ENCODE data around the gene GJD3. TPM values are rescaled to one million over a fixed set of nuclear protein-coding genes. Genes with fewer than 3 reads are reported as not detected.

GJD3 gene
- total and polyA plus RNA-seq, 8 donors = 0.55 to 1.2 TPM; not detected in 6

DNA sequence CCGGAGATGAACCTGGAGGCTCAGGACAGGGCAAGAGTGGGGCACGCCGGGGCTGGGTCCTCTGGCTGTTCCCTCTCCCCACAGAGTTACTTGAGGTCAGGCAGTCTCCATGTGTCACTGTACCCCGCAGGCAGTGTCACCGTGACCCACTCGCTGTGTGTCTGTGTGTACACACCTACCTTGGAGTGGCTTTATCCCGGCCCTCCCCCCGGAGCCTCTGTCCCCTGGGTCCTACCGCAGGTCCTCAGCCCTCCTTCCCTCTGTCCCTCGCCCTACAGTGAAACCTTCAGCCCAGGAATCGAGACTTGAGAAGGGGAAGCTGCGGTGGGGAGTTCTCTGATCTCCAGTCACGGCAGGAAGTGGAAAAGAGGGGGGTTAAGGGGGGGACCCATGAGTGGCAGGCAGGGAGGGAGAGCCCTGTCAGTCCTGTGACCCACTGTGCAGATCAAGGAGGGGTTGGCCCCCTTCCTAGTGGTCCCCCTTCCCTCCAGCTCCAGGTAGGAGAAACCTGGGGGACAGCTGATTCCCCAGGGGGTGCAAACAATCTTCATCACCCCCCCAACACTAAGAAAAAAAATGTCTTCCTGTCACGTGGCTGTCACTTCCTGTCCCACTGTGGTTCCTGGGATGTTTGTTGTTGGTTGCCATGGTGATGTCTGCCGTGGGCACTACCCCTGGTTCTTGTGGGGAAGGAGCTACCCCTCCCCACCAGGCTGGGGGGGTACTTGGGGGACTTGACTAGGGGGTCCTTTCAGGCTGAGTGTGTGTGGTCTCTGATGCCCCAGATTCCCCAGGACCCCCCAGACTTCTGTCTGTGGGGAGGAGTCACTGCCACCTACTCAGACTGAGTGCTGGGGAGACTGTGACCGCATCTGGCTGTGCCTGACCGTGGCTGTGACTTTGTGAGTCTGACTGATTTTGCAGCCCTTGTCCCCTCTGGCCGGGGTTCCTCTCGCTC lies 41.9 kb downstream of the GJD3 start:
- TF ChIP-seq EP300 (IDR thresholded peaks at IDR 0.05) = peak; percentile 5
- TF ChIP-seq POLR2A (IDR thresholded peaks at IDR 0.05) = no peak
- peak in 2 of 3 donors; percentile 46 to 51 for TF ChIP-seq POLR2AphosphoS5 (IDR thresholded peaks at IDR 0.05)
- intact Hi-C loops (cut with DNase I; ENCODE audit: low total_unique reads) = no loop called here
- Histone ChIP-seq H3K4me3 (peak overlapping the region; percentile 34 to 96 (median 87)), H3K27ac (peak overlapping the region; percentile 70 to 98 (median 93)), H3K27me3 (no peaks in the 10 kb centered on the region), H3K36me3 (no peaks in the 10 kb centered on the region), H3K4me1 (peaks cover 93 to 96% (median 94%) of the 10 kb centered on the region in 4 donors), H3K9me3 (no peaks in the 10 kb centered on the region)
- DNase-seq = peak; percentile 70 to 94
- WGBS, 5 donors = 12 to 25% (median 15%) methylated on average over 19 of the region's 19 CpGs

DNA sequence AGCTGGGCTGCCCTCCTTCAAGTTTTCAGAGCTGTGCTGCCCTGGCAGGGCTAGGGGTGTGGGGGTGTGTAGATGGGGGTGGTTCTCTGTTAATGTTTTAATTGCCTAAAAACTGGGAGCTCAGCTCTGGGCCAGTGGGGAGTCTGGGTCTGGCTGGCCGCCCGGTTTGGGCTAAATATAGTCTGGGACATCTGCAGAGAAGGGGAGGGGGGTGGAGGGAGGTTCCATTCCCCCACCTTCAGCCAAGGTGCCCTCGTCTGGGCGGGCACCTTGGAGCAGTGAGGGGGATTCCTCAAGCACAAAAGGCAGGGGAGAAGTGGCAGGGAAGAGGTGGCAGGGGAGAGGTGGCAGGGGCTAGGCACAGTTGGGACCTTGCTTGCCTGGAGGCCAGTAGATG lies 42.6 kb downstream of the GJD3 start:
- TF ChIP-seq POLR2A (IDR thresholded peaks at IDR 0.05) (no peak), EP300 (IDR thresholded peaks at IDR 0.05) (no peak), POLR2AphosphoS5 (IDR thresholded peaks at IDR 0.05) (no peak)
- TF ChIP-seq, protein P1, sequence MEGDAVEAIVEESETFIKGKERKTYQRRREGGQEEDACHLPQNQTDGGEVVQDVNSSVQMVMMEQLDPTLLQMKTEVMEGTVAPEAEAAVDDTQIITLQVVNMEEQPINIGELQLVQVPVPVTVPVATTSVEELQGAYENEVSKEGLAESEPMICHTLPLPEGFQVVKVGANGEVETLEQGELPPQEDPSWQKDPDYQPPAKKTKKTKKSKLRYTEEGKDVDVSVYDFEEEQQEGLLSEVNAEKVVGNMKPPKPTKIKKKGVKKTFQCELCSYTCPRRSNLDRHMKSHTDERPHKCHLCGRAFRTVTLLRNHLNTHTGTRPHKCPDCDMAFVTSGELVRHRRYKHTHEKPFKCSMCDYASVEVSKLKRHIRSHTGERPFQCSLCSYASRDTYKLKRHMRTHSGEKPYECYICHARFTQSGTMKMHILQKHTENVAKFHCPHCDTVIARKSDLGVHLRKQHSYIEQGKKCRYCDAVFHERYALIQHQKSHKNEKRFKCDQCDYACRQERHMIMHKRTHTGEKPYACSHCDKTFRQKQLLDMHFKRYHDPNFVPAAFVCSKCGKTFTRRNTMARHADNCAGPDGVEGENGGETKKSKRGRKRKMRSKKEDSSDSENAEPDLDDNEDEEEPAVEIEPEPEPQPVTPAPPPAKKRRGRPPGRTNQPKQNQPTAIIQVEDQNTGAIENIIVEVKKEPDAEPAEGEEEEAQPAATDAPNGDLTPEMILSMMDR (IDR thresholded peaks at IDR 0.05) = no peak
- intact Hi-C loops (cut with DNase I; ENCODE audit: low total_unique reads) = no loop called here
- Histone ChIP-seq H3K27me3 (no peaks in the 10 kb centered on the region), H3K9me3 (no peaks in the 10 kb centered on the region), H3K4me1 (peaks cover 93 to 96% (median 94%) of the 10 kb centered on the region in 4 donors), H3K27ac (peak overlapping the region; percentile 70 to 98 (median 93)), H3K36me3 (no peaks in the 10 kb centered on the region), H3K4me3 (peak overlapping the region; percentile 34 to 96 (median 87))
- WGBS, 5 donors = 1 to 10% (median 5%) methylated on average over 4 of the region's 4 CpGs
- peak; percentile 68 to 70 for DNase-seq

DNA sequence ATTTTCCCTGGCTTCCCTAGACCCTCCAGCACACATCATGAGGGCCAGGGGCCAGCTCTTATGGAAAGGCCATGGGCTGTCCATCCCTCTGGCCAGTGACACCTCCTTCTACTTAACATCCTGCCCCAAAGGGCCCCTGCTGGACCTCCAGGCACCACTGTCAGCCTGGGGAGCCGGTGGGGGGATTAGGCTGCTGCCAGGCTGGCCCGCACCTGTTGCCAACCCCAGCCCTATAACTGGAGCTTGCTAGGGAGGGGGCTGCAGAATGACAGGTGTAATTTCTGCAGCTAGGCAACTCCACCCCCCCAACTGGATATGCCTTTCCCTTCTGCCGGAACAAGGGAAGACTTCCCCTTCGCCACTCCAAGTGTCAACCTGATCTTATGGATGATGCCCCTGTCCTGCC lies 43.0 kb downstream of the GJD3 start:
- Histone ChIP-seq H3K9me3 (no peaks in the 10 kb centered on the region), H3K4me1 (peaks cover 93 to 96% (median 94%) of the 10 kb centered on the region in 4 donors), H3K27me3 (no peaks in the 10 kb centered on the region), H3K36me3 (no peaks in the 10 kb centered on the region), H3K4me3 (peak overlapping the region; percentile 34 to 96 (median 87)), H3K27ac (peak overlapping the region; percentile 70 to 98 (median 93))
- intact Hi-C loops (cut with DNase I; ENCODE audit: low total_unique reads) = no loop called here
- TF ChIP-seq POLR2A (IDR thresholded peaks at IDR 0.05) = no peak
- TF ChIP-seq EP300 (IDR thresholded peaks at IDR 0.05) = no peak
- no peak for TF ChIP-seq POLR2AphosphoS5 (IDR thresholded peaks at IDR 0.05)
- 42 to 66% (median 58%) methylated on average over 3 to 4 of the region's 4 CpGs for WGBS, 5 donors
- DNase-seq = no peak

DNA sequence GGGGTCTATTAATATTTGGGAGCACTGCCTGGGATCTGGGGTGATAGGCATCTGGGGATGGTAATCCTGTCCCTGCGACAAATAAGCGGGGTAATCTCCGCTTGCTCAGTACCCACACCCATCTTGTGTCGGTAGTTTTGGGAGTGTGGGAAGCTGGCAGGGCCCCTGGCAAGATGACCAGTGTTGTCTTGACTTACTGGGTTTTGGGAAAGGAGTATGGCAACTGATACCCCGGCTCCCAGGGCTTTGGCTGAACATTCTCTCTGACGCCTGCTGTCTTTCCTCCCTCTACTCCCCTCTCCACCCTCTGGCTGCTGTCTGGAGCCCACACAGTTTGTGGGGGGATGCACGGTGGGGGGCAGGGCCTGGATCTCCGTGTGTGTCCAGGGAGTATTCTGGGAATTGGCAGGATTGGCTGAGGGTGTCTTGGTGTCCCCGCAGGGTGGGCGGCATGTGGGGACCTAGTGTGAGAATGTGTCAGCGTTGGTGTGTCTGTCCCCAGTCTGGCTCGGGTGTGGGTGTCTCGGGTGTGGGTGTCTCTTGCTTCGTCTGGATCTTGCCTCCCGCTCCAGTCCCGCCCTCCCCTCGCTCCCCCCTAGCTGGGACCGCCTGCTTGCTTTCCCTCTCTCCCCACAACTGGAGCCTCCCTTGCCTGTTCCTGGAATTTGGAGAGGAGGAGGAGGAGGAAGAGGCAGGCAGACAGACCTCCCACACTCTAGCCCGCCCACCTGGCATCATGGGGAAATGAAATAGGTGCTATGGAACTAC lies 43.6 kb downstream of the GJD3 start:
- peaks cover 93 to 96% (median 94%) of the 10 kb centered on the region in 4 donors for H3K4me1 ChIP-seq
- no peaks in the 10 kb centered on the region for H3K9me3 ChIP-seq
- WGBS, 5 donors = 26 to 47% (median 39%) methylated on average over 19 of the region's 19 CpGs

GRCh38 chr17:40319651-40320540 lies 44.6 kb downstream of the GJD3 start:
- TF ChIP-seq POLR2A (IDR thresholded peaks at IDR 0.05) = no peak
- TF ChIP-seq POLR2AphosphoS5 (IDR thresholded peaks at IDR 0.05) = no peak
- WGBS, 5 donors = 45 to 55% (median 52%) methylated on average over 11 of the region's 11 CpGs
- Histone ChIP-seq H3K4me3 (peak overlapping the region; percentile 81 to 99 (median 94)), H3K27me3 (no peaks in the 10 kb centered on the region), H3K4me1 (peaks cover 87 to 96% (median 94%) of the 10 kb centered on the region in 4 donors), H3K27ac (peak overlapping the region; percentile 70 to 98 (median 93)), H3K9me3 (no peaks in the 10 kb centered on the region), H3K36me3 (no peaks in the 10 kb centered on the region)
- DNase-seq = peak; percentile 50 to 59
- intact Hi-C loops (cut with DNase I; ENCODE audit: low total_unique reads) = no loop called here

More for the DNA sequence above, 43.6 kb downstream of the GJD3 start:
- peak overlapping the region; percentile 70 to 98 (median 93) for H3K27ac ChIP-seq
- peak in 1 of 2 donors; percentile 90 for DNase-seq
- no peaks in the 10 kb centered on the region for H3K27me3 ChIP-seq
- peak overlapping the region; percentile 34 to 96 (median 87) for H3K4me3 ChIP-seq
- intact Hi-C loops (cut with DNase I; ENCODE audit: low total_unique reads) = no loop called here
- TF ChIP-seq POLR2AphosphoS5 (IDR thresholded peaks at IDR 0.05) = peak in 1 of 3 donors; percentile 29
- TF ChIP-seq EP300 (IDR thresholded peaks at IDR 0.05) = no peak
- no peaks in the 10 kb centered on the region for H3K36me3 ChIP-seq
